T-helper 2 cell treated with Interferon-gamma antibody and Interleukin-4, amounts not matched to agents 5 μg/mL and 100 μg/mL, for 36 hours (primary cell): Measurements from ENCODE around the gene GRM4.
A peak's percentile ranks its signal among the peaks of the same experiment; 100 is the strongest.

Source experiments
- DNase-seq: peaks from one replicate; pipeline ENCODE4 v3.0.0; 2021; ENCODE audit warnings: low spot score
- H3K27ac Mint-ChIP-seq: one replicate; pipeline ENCODE4 v1.8.0; 2021; ENCODE audit warnings: mild to moderate bottlenecking, mixed read lengths
- H3K27me3 Mint-ChIP-seq: one replicate; pipeline ENCODE4 v1.8.0; 2021; ENCODE audit warnings: low read depth, mixed read lengths
- H3K36me3 Mint-ChIP-seq: one replicate; pipeline ENCODE4 v1.8.0; 2021; ENCODE audit warnings: low read depth, mixed read lengths
- H3K4me1 Mint-ChIP-seq: one replicate; pipeline ENCODE4 v1.8.0; 2021; ENCODE audit warnings: low read depth, mixed read lengths
- H3K4me3 Mint-ChIP-seq: one replicate; pipeline ENCODE4 v1.8.0; 2022; ENCODE audit warnings: mild to moderate bottlenecking, moderate library complexity, mixed read lengths
- H3K9me3 Mint-ChIP-seq: one replicate; pipeline ENCODE4 v1.8.0; 2021; ENCODE audit warnings: mixed read lengths

Gene GRM4

DNA sequence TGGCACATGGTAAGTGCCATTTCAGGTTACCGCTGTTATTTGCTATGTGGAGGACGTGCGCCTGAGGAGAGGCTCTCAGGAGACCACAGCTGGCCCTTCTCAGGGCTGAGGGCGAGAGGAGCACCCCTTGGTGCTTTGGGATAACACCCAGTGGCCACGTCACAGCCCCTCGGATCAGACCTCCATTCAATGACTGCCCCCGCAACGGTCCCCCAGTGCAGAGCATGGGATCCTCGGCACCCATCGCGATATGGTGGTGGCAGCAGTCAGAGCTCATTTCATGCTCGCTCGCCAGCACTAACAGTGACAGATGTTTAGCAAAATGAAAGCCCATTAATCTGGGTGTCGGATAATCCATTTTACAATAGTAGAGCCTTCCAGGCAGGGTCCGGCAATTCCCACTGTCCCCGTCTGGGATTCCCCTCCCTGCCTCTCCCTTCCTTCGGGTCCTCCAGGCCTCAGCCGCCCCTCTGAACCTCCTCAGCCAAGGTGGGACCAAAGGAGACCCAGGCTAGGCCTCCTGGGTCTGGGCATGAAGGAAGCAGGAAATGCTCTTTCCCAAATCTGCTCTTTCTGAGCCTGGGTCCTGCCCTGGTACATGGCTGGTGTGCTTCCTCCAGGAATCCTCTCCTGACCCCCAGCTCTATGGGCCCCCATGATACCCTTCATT lies 117.1 kb downstream of the GRM4 start:
- Mint-ChIP-seq H3K36me3 (no peaks in the 10 kb centered on the region), H3K27me3 (no peaks in the 10 kb centered on the region), H3K27ac (no peak overlapping the region), H3K9me3 (no peaks in the 10 kb centered on the region), H3K4me3 (no peak overlapping the region), H3K4me1 (no peaks in the 10 kb centered on the region)
- no peak for DNase-seq

DNA sequence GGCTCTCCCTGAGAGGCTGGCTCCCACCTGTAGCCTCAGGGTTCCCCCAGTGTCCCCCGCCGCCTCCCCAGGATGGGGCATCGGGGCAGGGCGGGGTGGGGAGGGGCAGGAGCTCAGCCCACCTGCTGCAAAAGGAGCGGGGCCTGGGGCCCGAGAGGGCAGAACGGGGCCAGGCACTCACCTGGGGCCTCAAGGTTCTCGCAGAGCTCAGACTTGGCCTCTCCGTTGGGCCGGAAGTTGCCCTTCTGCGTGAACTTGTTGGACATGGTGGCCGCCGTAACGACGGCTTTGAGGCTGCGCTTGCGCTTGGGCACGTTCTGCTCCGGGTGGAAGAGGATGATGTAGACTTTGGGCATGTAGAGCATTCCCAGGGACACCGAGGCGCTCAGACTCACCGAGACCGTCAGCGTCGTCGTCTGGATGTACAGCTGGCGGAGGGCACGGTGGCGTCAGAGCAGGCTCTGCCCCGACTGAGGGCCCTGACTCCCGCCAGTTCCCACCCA lies 117.9 kb downstream of the GRM4 start:
- no peaks in the 10 kb centered on the region for H3K36me3 Mint-ChIP-seq
- no peak overlapping the region for H3K27ac Mint-ChIP-seq
- no peaks in the 10 kb centered on the region for H3K9me3 Mint-ChIP-seq
- no peak for DNase-seq
- H3K4me3 Mint-ChIP-seq, result no peak overlapping the region
- no peaks in the 10 kb centered on the region for H3K27me3 Mint-ChIP-seq
- H3K4me1 Mint-ChIP-seq, result no peaks in the 10 kb centered on the region

DNA sequence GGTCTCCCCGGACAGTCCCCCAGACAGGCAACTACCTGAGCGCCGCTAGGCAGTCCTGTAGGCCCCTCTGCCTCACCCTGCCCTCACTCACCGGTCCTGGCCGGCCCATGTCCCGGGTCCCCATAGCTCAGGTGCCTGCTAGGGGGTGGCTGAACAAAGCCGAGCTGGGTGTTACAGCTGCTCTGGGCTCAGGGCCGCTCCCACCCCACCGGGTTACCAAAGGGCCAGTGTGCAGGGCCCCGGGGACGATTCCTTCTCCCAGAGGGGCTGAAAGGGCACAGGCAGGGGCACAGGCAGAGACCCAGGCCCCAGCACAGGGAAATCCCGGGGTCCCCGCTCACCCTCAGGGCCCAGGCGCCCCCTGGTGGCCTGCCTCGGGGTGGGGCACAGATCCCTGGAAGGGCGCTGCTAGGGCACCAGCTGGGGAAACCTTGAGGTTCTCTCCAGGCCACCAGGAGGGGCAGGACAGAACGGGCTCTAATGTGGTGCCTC lies 118.4 kb downstream of the GRM4 start:
- Mint-ChIP-seq H3K36me3 (no peaks in the 10 kb centered on the region), H3K27ac (no peak overlapping the region), H3K4me1 (no peaks in the 10 kb centered on the region), H3K9me3 (no peaks in the 10 kb centered on the region), H3K4me3 (no peak overlapping the region), H3K27me3 (no peaks in the 10 kb centered on the region)
- peak; percentile 29 for DNase-seq

DNA sequence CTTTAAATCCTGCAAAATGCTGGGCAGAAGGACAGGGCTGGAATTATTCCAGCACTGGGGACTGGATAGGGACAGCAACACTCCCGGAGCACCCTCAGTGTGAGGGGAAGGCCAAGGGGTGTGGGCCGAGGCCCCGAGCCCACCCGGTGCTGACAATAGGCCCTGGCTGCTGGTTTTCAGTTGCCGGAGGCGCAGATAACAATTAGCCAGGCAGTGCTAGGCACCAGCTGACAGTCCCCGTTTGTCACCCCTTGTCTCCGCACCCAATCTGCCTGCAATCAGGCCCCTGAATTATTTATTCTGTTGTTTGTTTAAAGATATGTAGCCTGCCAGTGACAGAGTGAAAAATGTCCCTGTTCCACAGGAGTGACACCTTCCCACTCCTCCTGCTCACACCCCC lies 120.0 kb downstream of the GRM4 start:
- no peak overlapping the region for H3K27ac Mint-ChIP-seq
- H3K9me3 Mint-ChIP-seq, result no peaks in the 10 kb centered on the region
- no peaks in the 10 kb centered on the region for H3K27me3 Mint-ChIP-seq
- no peak overlapping the region for H3K4me3 Mint-ChIP-seq
- no peaks in the 10 kb centered on the region for H3K4me1 Mint-ChIP-seq
- no peak for DNase-seq
- no peaks in the 10 kb centered on the region for H3K36me3 Mint-ChIP-seq

DNA sequence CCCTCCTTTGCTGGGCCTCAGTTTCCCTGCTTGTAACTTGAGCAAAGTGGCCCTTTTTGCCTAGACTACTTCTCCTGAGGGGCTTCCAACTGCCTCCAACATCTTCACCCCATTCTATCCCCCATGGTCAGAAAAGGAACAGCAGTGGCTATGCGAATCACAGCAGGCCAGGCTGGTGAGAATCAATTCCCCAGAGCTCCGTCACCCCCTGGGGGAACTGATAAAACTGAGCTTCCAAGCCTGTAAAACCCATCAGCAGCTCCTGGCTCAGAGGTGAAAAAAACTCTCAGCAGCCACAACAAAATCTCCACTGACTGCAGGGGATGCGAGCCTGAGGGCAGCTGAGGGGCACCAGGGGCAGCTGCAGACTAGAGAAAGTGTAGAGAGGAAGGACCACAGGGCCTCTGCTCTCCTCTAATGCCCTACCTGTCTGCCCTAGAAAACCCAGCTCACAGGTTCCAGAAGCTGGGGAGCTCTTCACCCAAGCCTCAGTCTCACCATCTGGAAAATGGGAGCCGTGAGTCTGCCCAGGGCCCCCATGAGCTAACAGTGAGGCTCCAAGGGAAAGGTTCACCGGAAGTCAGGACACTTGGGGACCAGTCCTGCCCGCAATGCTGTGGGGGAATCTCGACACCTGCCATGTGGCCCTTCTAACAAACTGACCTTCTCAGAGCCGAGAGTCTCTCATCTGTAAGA lies 120.6 kb downstream of the GRM4 start:
- Mint-ChIP-seq H3K27me3 (no peaks in the 10 kb centered on the region), H3K9me3 (no peaks in the 10 kb centered on the region), H3K4me3 (no peak overlapping the region), H3K4me1 (no peaks in the 10 kb centered on the region), H3K36me3 (no peaks in the 10 kb centered on the region), H3K27ac (no peak overlapping the region)
- DNase-seq, result no peak

DNA sequence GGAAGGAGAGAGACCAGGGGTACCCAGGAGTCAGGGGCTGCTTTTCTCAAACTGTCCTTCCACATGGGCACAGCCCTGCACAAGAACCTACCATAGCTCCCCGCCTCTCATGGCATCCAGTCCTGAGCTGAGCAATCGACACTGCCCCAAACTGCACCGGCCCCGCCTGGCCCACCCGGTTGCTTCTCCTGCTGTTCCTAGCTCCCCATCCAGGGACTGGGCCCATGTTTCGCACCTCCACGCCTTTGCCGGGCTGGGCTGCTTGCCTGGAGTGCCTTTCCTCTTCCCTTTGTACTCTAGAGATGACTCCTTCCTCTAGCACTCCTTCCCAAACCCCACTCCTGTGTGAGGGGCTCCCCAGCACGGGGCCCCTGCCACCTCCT lies 123.0 kb downstream of the GRM4 start:
- H3K27ac Mint-ChIP-seq, result no peak overlapping the region
- H3K4me1 Mint-ChIP-seq, result no peaks in the 10 kb centered on the region
- no peaks in the 10 kb centered on the region for H3K36me3 Mint-ChIP-seq
- DNase-seq, result no peak
- no peak overlapping the region for H3K4me3 Mint-ChIP-seq
- no peaks in the 10 kb centered on the region for H3K27me3 Mint-ChIP-seq
- no peaks in the 10 kb centered on the region for H3K9me3 Mint-ChIP-seq

DNA sequence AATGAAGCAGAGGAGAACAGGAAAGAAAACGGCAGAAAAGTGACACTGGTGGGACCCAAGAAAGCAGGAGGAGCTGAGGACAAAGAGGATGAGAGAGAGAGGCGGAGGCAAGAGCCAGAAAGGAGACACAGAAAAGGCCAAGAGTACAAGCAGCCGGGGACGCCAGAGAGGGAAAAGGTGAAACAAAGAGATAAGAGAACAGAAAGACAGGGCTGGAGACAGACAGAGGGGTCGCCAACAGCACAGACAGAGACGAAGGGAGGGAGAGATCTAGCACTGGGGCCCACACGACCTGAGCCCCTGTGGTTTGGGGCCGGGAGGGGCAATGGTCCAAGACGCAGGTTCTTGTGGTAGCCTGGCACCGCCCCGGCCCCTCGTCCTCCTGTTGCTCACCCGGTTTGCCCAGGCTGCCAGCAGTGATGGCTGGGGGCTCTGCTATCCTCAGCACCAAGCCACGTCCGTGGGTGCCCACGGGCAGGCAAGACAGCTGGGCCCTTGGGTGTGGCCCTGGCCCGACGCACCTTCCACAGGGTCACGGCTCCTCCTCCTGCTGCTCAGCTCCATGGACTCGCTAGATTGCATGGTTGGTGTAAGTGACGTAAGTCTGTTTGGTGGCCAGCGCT lies 123.5 kb downstream of the GRM4 start:
- Mint-ChIP-seq H3K4me1 (no peaks in the 10 kb centered on the region), H3K27ac (no peak overlapping the region), H3K4me3 (no peak overlapping the region), H3K36me3 (no peaks in the 10 kb centered on the region), H3K9me3 (no peaks in the 10 kb centered on the region), H3K27me3 (no peaks in the 10 kb centered on the region)
- DNase-seq, result no peak

DNA sequence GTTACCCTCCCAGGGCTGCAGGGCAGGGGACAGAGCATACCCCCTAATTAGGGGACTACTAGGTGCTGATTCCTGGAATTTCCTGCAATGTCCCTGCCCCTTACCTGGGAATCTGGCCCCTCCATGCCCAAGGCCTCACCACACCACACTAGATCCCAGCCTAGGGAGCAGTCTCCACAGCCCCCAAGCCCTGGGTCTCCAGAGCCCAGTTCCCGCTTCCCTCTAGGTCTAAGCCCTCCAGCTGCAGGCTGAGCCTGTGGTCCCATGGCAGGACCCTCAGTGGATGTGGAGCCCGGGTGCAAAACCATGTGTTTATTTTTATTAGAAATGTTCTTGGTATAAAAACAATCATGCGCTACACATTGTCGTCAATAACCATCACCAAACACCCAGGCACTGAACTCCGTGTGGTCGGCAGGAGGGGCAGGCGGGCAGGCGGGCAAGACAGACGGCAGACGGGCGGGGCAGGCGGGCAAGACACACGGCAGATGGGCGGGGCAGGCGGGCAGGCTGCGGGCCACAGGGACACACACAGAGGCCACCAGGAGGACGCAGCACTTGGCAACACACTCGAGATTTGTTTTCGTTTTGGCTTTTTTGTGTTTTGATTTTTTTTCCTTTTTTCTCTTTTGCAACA lies 124.2 kb downstream of the GRM4 start:
- no peak for DNase-seq
- no peak overlapping the region for H3K27ac Mint-ChIP-seq
- no peaks in the 10 kb centered on the region for H3K4me1 Mint-ChIP-seq
- no peaks in the 10 kb centered on the region for H3K36me3 Mint-ChIP-seq
- no peak overlapping the region for H3K4me3 Mint-ChIP-seq
- H3K27me3 Mint-ChIP-seq, result no peaks in the 10 kb centered on the region
- no peaks in the 10 kb centered on the region for H3K9me3 Mint-ChIP-seq

DNA sequence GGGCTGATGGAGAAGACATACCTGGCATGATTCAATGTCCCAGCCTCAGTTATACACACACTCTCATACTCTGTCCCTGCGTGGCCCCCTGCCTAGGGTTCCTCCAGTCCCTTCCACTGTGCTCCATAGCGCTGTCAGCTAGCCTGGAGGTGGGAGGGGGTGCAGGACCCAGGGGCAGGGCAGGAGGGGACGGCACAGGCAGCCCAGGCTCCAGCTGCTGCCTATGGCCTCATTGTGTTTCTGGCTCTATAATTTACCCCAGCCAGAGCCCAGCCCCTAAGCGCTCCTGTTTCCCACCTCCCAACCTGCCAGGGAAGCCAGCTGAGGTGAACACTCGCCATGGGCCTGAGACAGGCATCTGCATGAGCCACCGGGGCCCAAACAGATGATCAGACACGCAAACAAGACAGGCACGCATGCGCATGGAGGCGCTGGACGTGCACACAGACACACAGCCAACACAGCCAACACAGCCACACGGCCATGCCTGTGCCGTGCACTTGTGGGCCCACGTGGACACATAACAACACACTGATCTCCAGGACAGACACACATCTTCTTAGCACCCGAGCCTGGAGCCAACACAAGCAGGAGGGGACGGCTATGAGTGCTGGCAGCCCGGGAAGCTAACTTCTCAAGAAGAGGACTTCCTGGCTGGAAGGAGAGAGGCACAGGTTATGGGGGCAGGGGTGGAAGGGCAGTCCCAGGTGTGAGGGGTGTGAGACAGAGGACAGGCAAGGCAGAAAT lies 124.9 kb downstream of the GRM4 start:
- Mint-ChIP-seq H3K4me1 (no peaks in the 10 kb centered on the region), H3K9me3 (no peaks in the 10 kb centered on the region), H3K36me3 (no peaks in the 10 kb centered on the region), H3K4me3 (no peak overlapping the region), H3K27me3 (no peaks in the 10 kb centered on the region), H3K27ac (no peak overlapping the region)
- no peak for DNase-seq

DNA sequence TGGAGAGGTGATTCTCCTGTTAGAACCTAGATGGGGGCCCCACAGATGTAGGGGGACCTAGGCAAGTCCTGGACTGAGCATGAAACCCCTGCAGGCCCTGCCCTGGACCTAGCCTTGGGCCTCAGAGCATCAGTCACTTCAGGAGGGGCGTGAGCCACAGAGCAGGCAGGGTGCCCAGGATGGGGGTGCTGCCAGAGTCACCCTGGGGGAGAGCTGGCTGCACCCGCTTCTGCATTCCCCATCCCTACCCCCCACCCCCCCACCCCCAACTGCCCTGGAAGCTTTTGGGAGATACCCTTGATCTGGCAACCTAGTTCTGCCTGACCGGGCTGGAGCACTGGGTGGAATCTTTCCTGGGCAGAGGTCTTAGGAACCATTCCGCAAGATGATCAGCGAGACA lies 125.6 kb downstream of the GRM4 start:
- H3K4me1 Mint-ChIP-seq, result no peaks in the 10 kb centered on the region
- no peak overlapping the region for H3K27ac Mint-ChIP-seq
- no peak overlapping the region for H3K4me3 Mint-ChIP-seq
- DNase-seq, result no peak
- no peaks in the 10 kb centered on the region for H3K27me3 Mint-ChIP-seq
- no peaks in the 10 kb centered on the region for H3K36me3 Mint-ChIP-seq
- H3K9me3 Mint-ChIP-seq, result no peaks in the 10 kb centered on the region

DNA sequence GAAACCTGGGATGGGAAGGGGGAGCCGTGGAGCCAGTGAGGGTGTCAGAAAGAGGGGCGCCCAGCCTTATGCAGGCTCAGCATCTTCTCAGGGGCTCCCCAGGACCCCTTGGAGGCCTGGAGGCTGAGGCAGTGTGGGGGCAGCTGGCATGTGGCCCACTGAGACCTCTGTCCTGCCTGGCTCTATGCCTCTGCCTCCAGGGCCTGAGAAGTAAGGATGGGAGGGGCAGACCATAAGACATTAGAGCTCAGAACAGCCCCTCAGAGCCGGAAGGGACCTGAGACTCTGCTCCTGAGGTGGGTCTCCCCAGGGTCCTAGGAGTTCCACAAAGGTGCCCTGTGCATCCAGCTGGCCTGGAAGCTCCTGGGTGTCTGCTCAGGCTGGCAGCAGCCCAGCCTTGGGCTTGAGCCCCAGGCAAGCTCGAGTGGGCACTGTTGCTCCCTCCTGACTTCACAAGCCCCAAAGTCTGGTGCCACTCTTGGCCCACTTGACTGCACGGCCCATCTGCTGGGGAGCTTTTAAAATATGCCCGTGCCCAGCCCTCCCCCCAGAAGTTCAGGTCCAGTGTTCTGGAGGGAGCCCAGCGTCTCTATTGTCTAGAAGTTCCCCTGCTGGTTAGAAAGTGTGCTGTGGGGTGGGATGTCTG lies 126.8 kb downstream of the GRM4 start:
- no peaks in the 10 kb centered on the region for H3K27me3 Mint-ChIP-seq
- DNase-seq, result no peak
- no peak overlapping the region for H3K4me3 Mint-ChIP-seq
- H3K27ac Mint-ChIP-seq, result no peak overlapping the region
- H3K4me1 Mint-ChIP-seq, result no peaks in the 10 kb centered on the region
- H3K36me3 Mint-ChIP-seq, result no peaks in the 10 kb centered on the region
- H3K9me3 Mint-ChIP-seq, result no peaks in the 10 kb centered on the region

DNA sequence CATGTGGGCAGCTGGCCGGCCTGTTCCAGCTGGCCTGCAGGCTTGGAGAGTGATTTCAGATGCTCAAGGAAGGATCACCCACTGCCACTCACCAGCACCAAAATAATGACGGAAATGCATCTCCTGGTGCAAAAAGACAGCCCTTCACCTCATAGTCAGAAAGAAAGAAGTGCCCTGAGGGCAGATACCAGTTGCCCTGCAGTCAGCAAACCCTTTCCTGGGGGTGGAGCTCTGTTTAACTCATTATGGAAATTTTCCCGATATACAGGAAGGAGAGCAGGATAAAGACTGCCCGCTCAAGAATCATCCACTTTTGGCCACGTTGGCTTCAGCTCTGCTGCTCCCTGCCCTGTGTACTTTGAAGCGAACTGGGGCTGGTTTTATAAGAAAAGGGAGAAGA lies 127.9 kb downstream of the GRM4 start:
- Mint-ChIP-seq H3K27me3 (no peaks in the 10 kb centered on the region), H3K4me1 (no peaks in the 10 kb centered on the region), H3K36me3 (no peaks in the 10 kb centered on the region), H3K27ac (no peak overlapping the region), H3K9me3 (no peaks in the 10 kb centered on the region), H3K4me3 (no peak overlapping the region)
- no peak for DNase-seq

DNA sequence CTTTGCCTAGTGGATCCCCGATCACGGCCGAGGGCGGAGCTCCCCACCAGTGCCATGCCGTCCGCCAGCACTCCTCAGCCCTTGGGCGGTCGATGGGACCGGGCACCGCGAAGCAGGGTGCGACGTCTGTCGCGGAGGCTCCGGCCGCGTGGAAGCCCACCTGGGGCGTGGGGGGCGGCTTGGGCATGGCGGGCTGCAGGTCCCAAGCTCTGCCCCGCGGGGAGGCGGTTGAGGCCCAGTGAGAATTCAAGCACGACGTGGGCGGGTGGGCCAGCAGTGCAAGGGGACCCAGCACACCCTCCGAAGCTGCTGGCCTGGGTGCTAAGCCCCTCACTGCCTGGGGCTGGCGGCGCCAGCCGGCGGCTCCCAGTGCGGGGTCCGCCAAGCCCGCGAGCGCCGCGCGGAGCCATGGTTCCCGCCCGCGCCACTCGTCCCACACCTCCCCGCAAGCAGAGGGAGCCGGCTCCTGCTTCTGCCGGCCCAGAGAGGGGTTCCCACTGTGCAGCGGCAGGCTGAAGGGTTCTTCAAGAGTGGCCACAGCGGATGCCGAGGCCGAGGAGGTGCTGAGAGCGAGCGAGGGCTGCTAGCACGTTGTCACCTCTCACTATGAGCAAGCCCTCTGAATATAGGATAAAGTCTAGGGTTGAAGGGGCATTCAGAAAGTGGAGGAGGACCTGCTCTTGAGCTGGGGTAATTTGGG lies 128.6 kb downstream of the GRM4 start:
- H3K4me1 Mint-ChIP-seq, result no peaks in the 10 kb centered on the region
- no peaks in the 10 kb centered on the region for H3K27me3 Mint-ChIP-seq
- no peaks in the 10 kb centered on the region for H3K36me3 Mint-ChIP-seq
- no peak overlapping the region for H3K4me3 Mint-ChIP-seq
- H3K27ac Mint-ChIP-seq, result no peak overlapping the region
- H3K9me3 Mint-ChIP-seq, result no peaks in the 10 kb centered on the region
- no peak for DNase-seq
